ENCODE data around the gene RAB5IF. TPM values are rescaled to one million over a fixed set of nuclear protein-coding genes. Genes with fewer than 3 reads are reported as not detected.

Gene RAB5IF
- total and polyA plus RNA-seq, 2 of the 13 experiments (the other 11 are each of a cell fraction or from before 2014, with no cell fraction given): 261 to 305 TPM

DNA sequence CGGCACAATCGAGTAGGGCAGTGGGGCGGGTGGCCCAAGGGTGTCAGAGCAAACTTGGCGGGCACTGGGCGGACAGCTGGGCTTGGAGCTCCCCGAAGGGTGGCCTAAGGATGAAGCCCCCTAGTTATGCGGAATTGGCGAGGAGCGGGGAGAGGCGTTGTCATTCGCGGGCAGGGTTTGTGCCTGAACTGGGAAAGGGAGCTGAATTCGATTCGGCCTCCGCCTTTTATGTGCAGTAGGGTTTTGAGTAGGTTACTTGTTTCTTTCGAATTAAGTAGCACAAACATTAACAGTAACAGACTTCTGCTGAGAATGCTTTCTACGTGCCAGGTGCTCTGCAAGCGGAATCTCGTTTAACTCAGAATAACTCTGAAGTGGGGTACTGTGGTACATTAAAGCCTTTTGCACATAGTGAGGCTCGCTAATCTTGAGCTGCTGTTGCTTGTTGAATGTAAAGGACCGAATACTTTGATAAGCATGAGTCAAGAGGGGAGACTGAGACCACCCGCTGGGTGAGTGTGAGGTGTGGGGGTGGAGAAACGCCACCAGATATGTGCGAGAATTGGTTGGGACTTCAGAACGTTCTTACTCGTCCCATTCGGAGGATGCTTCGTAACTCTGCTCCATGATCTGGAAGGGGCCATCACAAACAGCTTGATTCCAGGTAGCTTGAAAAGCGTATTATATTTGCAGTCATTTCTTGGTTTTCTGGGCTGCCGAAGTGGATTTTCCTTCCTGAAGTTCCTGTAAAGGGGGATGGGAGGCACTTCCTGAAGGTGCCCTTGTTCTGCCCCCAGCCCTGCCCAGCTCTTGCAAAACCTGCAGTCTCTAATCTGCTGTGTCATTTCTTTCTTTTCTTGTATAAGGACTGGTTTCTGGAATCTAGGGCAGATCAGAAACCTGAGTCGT lies 833 bp downstream of the RAB5IF start (continued):
- TF ChIP-seq PATZ1 (CRISPR knock-in tag; IDR thresholded peaks at IDR 0.05): peak; percentile 77; the same call in 1 of the 2 replicates
- TF ChIP-seq POLR2G (IDR thresholded peaks at IDR 0.05; ENCODE audit: low read depth, low read length): peak; percentile 70
- TF ChIP-seq ZMAT3 (CRISPR knock-in tag; conservative IDR thresholded peaks at IDR 0.05): 0 out of 2 replicates have a peak, but pooled peaks have one; percentile 32
- no peak; the same call in 1 of the 2 replicates for TF ChIP-seq NFYC (CRISPR knock-in tag; IDR thresholded peaks at IDR 0.05)
- 0 out of 2 replicates have a peak, but pooled peaks have one; percentile 56 for TF ChIP-seq MEIS1 (CRISPR knock-in tag; IDR thresholded peaks at IDR 0.05; ENCODE audit: borderline replicate concordance)
- 0 out of 2 replicates have a peak, but pooled peaks have one; percentile 24 for TF ChIP-seq POLR2AphosphoS5 (IDR thresholded peaks at IDR 0.05; ENCODE audit: low read depth, low read length)
- TF ChIP-seq RARG (CRISPR knock-in tag; IDR thresholded peaks at IDR 0.05; ENCODE audit: low read depth): no peak
- TF ChIP-seq TFDP2 (CRISPR knock-in tag; IDR thresholded peaks at IDR 0.05): no peak
- TF ChIP-seq HNRNPL (IDR thresholded peaks at IDR 0.05; ENCODE audit: low read depth, low read length): no peak
- 0 out of 2 replicates have a peak, but pooled peaks have one; percentile 17 for TF ChIP-seq PPARG (CRISPR knock-in tag; conservative IDR thresholded peaks at IDR 0.05)
- TF ChIP-seq, protein P1, sequence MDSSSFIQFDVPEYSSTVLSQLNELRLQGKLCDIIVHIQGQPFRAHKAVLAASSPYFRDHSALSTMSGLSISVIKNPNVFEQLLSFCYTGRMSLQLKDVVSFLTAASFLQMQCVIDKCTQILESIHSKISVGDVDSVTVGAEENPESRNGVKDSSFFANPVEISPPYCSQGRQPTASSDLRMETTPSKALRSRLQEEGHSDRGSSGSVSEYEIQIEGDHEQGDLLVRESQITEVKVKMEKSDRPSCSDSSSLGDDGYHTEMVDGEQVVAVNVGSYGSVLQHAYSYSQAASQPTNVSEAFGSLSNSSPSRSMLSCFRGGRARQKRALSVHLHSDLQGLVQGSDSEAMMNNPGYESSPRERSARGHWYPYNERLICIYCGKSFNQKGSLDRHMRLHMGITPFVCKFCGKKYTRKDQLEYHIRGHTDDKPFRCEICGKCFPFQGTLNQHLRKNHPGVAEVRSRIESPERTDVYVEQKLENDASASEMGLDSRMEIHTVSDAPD (CRISPR knock-in tag; IDR thresholded peaks at IDR 0.05): no peak
- no peak for TF ChIP-seq ZBTB1 (CRISPR knock-in tag; IDR thresholded peaks at IDR 0.05; ENCODE audit: borderline replicate concordance)
- 0 out of 2 replicates have a peak, but pooled peaks have one; percentile 11 for TF ChIP-seq MLX (CRISPR knock-in tag; IDR thresholded peaks at IDR 0.05)
- TF ChIP-seq DNMT3B (CRISPR knock-in tag; conservative IDR thresholded peaks at IDR 0.05): peak; percentile 55
- TF ChIP-seq, protein P2, sequence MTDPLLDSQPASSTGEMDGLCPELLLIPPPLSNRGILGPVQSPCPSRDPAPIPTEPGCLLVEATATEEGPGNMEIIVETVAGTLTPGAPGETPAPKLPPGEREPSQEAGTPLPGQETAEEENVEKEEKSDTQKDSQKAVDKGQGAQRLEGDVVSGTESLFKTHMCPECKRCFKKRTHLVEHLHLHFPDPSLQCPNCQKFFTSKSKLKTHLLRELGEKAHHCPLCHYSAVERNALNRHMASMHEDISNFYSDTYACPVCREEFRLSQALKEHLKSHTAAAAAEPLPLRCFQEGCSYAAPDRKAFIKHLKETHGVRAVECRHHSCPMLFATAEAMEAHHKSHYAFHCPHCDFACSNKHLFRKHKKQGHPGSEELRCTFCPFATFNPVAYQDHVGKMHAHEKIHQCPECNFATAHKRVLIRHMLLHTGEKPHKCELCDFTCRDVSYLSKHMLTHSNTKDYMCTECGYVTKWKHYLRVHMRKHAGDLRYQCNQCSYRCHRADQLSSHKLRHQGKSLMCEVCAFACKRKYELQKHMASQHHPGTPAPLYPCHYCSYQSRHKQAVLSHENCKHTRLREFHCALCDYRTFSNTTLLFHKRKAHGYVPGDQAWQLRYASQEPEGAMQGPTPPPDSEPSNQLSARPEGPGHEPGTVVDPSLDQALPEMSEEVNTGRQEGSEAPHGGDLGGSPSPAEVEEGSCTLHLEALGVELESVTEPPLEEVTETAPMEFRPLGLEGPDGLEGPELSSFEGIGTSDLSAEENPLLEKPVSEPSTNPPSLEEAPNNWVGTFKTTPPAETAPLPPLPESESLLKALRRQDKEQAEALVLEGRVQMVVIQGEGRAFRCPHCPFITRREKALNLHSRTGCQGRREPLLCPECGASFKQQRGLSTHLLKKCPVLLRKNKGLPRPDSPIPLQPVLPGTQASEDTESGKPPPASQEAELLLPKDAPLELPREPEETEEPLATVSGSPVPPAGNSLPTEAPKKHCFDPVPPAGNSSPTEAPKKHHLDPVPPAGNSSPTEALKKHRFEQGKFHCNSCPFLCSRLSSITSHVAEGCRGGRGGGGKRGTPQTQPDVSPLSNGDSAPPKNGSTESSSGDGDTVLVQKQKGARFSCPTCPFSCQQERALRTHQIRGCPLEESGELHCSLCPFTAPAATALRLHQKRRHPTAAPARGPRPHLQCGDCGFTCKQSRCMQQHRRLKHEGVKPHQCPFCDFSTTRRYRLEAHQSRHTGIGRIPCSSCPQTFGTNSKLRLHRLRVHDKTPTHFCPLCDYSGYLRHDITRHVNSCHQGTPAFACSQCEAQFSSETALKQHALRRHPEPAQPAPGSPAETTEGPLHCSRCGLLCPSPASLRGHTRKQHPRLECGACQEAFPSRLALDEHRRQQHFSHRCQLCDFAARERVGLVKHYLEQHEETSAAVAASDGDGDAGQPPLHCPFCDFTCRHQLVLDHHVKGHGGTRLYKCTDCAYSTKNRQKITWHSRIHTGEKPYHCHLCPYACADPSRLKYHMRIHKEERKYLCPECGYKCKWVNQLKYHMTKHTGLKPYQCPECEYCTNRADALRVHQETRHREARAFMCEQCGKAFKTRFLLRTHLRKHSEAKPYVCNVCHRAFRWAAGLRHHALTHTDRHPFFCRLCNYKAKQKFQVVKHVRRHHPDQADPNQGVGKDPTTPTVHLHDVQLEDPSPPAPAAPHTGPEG (CRISPR knock-in tag; IDR thresholded peaks at IDR 0.05): no peak
- TF ChIP-seq HOXD1 (CRISPR knock-in tag; IDR thresholded peaks at IDR 0.05): peak; percentile 12; the same call in 1 of the 2 replicates
- no peak for TF ChIP-seq ZNF614 (CRISPR knock-in tag; IDR thresholded peaks at IDR 0.05; ENCODE audit: borderline replicate concordance)

Measured in HepG2 (cell line).